ENCODE measurements around the gene ARHGEF17.

DNA sequence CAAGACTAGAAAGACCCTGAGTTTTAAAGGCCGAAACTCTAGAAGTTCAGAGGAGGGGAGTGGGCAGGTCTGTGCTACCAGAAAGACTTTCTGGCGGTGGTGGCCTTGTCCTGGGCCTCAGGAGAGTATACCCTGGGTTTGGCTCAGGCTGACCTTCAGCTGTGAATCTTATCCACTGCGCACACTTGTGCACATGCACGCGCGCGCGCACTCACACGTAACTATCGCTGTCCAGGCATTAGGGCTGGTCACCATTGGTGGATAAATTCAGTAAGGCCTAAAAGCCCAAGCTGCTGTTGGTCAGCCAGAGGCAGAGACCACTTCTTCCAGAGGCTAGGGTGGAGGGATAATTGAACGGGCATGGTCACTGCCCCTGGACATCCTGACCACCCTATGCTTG, 25.1 kb downstream of the ARHGEF17 start:
- TF ChIP-seq FOXA1 (IDR thresholded peaks at IDR 0.05) (no peak), TAF1 (conservative IDR thresholded peaks at IDR 0.05) (no peak), EGR1 (IDR thresholded peaks at IDR 0.05; ENCODE audit: low read depth in 2 of 2) (no peak), JUND (IDR thresholded peaks at IDR 0.05) (no peak), RAD21 (IDR thresholded peaks at IDR 0.05) (no peak), SP1 (IDR thresholded peaks at IDR 0.05) (no peak), GABPA (IDR thresholded peaks at IDR 0.05 in 1 of 2, conservative IDR thresholded peaks at IDR 0.05 in 1 of 2) (no peak)
- TF ChIP-seq, protein P1, sequence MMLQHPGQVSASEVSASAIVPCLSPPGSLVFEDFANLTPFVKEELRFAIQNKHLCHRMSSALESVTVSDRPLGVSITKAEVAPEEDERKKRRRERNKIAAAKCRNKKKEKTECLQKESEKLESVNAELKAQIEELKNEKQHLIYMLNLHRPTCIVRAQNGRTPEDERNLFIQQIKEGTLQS (IDR thresholded peaks at IDR 0.05): no peak
- TF ChIP-seq, protein P2, sequence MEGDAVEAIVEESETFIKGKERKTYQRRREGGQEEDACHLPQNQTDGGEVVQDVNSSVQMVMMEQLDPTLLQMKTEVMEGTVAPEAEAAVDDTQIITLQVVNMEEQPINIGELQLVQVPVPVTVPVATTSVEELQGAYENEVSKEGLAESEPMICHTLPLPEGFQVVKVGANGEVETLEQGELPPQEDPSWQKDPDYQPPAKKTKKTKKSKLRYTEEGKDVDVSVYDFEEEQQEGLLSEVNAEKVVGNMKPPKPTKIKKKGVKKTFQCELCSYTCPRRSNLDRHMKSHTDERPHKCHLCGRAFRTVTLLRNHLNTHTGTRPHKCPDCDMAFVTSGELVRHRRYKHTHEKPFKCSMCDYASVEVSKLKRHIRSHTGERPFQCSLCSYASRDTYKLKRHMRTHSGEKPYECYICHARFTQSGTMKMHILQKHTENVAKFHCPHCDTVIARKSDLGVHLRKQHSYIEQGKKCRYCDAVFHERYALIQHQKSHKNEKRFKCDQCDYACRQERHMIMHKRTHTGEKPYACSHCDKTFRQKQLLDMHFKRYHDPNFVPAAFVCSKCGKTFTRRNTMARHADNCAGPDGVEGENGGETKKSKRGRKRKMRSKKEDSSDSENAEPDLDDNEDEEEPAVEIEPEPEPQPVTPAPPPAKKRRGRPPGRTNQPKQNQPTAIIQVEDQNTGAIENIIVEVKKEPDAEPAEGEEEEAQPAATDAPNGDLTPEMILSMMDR (IDR thresholded peaks at IDR 0.05; ENCODE audit: low read depth, low read length, missing input control): no peak
- TF ChIP-seq, protein P3, sequence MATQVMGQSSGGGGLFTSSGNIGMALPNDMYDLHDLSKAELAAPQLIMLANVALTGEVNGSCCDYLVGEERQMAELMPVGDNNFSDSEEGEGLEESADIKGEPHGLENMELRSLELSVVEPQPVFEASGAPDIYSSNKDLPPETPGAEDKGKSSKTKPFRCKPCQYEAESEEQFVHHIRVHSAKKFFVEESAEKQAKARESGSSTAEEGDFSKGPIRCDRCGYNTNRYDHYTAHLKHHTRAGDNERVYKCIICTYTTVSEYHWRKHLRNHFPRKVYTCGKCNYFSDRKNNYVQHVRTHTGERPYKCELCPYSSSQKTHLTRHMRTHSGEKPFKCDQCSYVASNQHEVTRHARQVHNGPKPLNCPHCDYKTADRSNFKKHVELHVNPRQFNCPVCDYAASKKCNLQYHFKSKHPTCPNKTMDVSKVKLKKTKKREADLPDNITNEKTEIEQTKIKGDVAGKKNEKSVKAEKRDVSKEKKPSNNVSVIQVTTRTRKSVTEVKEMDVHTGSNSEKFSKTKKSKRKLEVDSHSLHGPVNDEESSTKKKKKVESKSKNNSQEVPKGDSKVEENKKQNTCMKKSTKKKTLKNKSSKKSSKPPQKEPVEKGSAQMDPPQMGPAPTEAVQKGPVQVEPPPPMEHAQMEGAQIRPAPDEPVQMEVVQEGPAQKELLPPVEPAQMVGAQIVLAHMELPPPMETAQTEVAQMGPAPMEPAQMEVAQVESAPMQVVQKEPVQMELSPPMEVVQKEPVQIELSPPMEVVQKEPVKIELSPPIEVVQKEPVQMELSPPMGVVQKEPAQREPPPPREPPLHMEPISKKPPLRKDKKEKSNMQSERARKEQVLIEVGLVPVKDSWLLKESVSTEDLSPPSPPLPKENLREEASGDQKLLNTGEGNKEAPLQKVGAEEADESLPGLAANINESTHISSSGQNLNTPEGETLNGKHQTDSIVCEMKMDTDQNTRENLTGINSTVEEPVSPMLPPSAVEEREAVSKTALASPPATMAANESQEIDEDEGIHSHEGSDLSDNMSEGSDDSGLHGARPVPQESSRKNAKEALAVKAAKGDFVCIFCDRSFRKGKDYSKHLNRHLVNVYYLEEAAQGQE (IDR thresholded peaks at IDR 0.05): no peak

Data from liver (tissue), 3 donors.